GM12878 (cell line): ENCODE data around the gene KDM8. TPM values are rescaled to one million over a fixed set of nuclear protein-coding genes. Genes with fewer than 3 reads are reported as not detected.

Experiments used
- ATAC-seq: fragments of 200-7000 bp; cut with Tn5 transposase; 3 replicates; pipeline ENCODE4 v1.9.1; 2020; ENCODE audit warnings: mild to moderate bottlenecking, moderate library complexity
- BruUV-seq: library from RNA; stranded (reverse); fragments of 400-500 nt; replicated peaks from 2 replicates; lab custom pipeline; 2021; lab: Mats Ljungman, UMichigan
- CTCF ChIA-PET: fragments of 300-600 bp; sonication (Branson Sonifier 250); formaldehyde crosslinking; extraction: SDS; loops from one replicate; lab custom pipeline; 2021; ENCODE audit warnings: inconsistent platforms; lab: Yijun Ruan, JAX
- POLR2A ChIA-PET: fragments of 350-600 bp; formaldehyde crosslinking; extraction: SDS; loops from one replicate; lab custom pipeline; 2021; ENCODE audit warnings: inconsistent platforms; lab: Charles Lee
- RAD21 ChIA-PET: fragments of 300-600 bp; sonication (Branson Sonifier 250); formaldehyde crosslinking; loops from one replicate; lab custom pipeline; 2023; ENCODE audit warnings: antibody characterized with exemption; ENCODE audit not compliant: unreplicated experiment; lab: Charles Lee
- SMC1A ChIA-PET: fragments of 300-600 bp; sonication (Branson Sonifier 250); formaldehyde crosslinking; loops from one replicate; lab custom pipeline; 2023; ENCODE audit not compliant: unreplicated experiment, uncharacterized antibody; lab: Charles Lee
- DNase-seq: peaks from one replicate; pipeline ENCODE4 v3.0.0-alpha.2; 2011; ENCODE audit warnings: low read depth, low spot score
- FAIRE-seq: peaks from 3 replicates; lab custom pipeline; 2011; peaks lifted over from hg19 to GRCh38; lab: Jason Lieb, UNC
- H2AFZ ChIP-seq: 2 replicates; pipeline ENCODE4 v1.6.0; 2011; ENCODE audit warnings: low read depth, low read length, control low read depth; ENCODE audit not compliant: control insufficient read depth
- H3K27ac ChIP-seq: 2 replicates; pipeline ENCODE4 v1.5.1; 2011; ENCODE audit warnings: control low read depth; ENCODE audit not compliant: control insufficient read depth, insufficient read depth
- H3K27me3 ChIP-seq, 2 experiments: replicated peaks in 1 of 2; 2 replicates each; pipeline versions ENCODE4 v1.6.0 to v1.6.1; 2011; ENCODE audit warnings: low read length in 1 of 2; ENCODE audit not compliant: control insufficient read depth in 2 of 2, insufficient read depth in 2 of 2
- H3K36me3 ChIP-seq, 2 experiments: 2 replicates each; pipeline ENCODE4 v1.5.1; 2011; ENCODE audit warnings: low read length in 1 of 2; ENCODE audit not compliant: control insufficient read depth in 2 of 2, insufficient read depth in 2 of 2
- H3K4me1 ChIP-seq: 2 replicates; pipeline ENCODE4 v1.6.1; 2011; ENCODE audit warnings: mild to moderate bottlenecking, low read length, moderate library complexity, mixed read lengths; ENCODE audit not compliant: control insufficient read depth, insufficient read depth
- H3K4me2 ChIP-seq: 2 replicates; pipeline ENCODE4 v1.6.0; 2011; ENCODE audit warnings: control low read depth; ENCODE audit not compliant: control insufficient read depth, insufficient read depth
- H3K4me3 ChIP-seq: fragments of 200-600 bp; sonication (generic); 2 replicates; pipeline ENCODE4 v1.5.1; 2016
- H3K79me2 ChIP-seq: 2 replicates; pipeline ENCODE4 v1.6.0; 2011; ENCODE audit warnings: low read length; ENCODE audit not compliant: control insufficient read depth, insufficient read depth
- H3K9ac ChIP-seq: 2 replicates; pipeline ENCODE4 v1.8.0; 2011; ENCODE audit warnings: low read length, control low read depth, mixed read lengths; ENCODE audit not compliant: control insufficient read depth, insufficient read depth
- H3K9me3 ChIP-seq: replicated peaks from 3 replicates; pipeline ENCODE4 v1.5.1; 2011; ENCODE audit warnings: mild to moderate bottlenecking, low read length; ENCODE audit not compliant: control insufficient read depth, insufficient read depth
- H4K20me1 ChIP-seq: 2 replicates; pipeline ENCODE4 v1.6.0; 2011; ENCODE audit not compliant: control insufficient read depth, insufficient read depth
- BCL3 ChIP-seq: IDR thresholded peaks from 2 replicates; pipeline ENCODE4 v1.6.1; 2011; ENCODE audit warnings: borderline replicate concordance, low read depth, mild to moderate bottlenecking, moderate library complexity, low read length; ENCODE audit not compliant: insufficient read depth, poor library complexity, severe bottlenecking
- EZH2 ChIP-seq: IDR thresholded peaks from 2 replicates; pipeline ENCODE4 v1.6.1; 2012; ENCODE audit warnings: low read depth, mild to moderate bottlenecking, control low read depth, inconsistent platforms, low read length, borderline replicate concordance; ENCODE audit not compliant: control insufficient read depth
- NFYB ChIP-seq: IDR thresholded peaks from 2 replicates; pipeline ENCODE4 v1.6.1; 2011; ENCODE audit warnings: low read depth, mild to moderate bottlenecking, low read length, improper control_type of control experiment, moderate library complexity; ENCODE audit not compliant: insufficient read depth
- PML ChIP-seq: IDR thresholded peaks from 2 replicates; pipeline ENCODE4 v1.6.1; 2012; ENCODE audit warnings: low read length, inconsistent platforms
- POLR2AphosphoS5 ChIP-seq: IDR thresholded peaks from 2 replicates; pipeline ENCODE4 v1.6.1; 2011; ENCODE audit warnings: mild to moderate bottlenecking, low read length, inconsistent platforms
- SUPT20H ChIP-seq: IDR thresholded peaks from 2 replicates; pipeline ENCODE4 v1.6.1; 2011; ENCODE audit warnings: low read depth, mild to moderate bottlenecking, low read length, moderate library complexity, borderline replicate concordance; ENCODE audit not compliant: control insufficient read depth
- TCF7 ChIP-seq: IDR thresholded peaks from 2 replicates; pipeline ENCODE4 v1.6.1; 2014; ENCODE audit warnings: antibody characterized with exemption, borderline replicate concordance
- WRNIP1 ChIP-seq: IDR thresholded peaks from 2 replicates; pipeline ENCODE4 v1.6.1; 2011; ENCODE audit warnings: low read depth, low read length, improper control_type of control experiment, borderline replicate concordance
- ZBTB4 ChIP-seq: fragments of 450-650 bp; formaldehyde crosslinking; IDR thresholded peaks from 2 replicates; pipeline ENCODE4 v1.4.0; 2022; ENCODE audit warnings: mild to moderate bottlenecking, moderate library complexity
- ZNF622 ChIP-seq: fragments of 450-650 bp; IDR thresholded peaks from 2 replicates; pipeline ENCODE4 v1.6.1; 2017; ENCODE audit warnings: mild to moderate bottlenecking, inconsistent platforms
- ZNF687 ChIP-seq: fragments of 450-650 bp; IDR thresholded peaks from 2 replicates; pipeline ENCODE4 v1.6.1; 2017; ENCODE audit warnings: mild to moderate bottlenecking, moderate library complexity
- WGBS: methylation state at CpG from one replicate; pipeline ENCODE4 v1.1.6; 2016; ENCODE audit warnings: low lambda C conversion rate; ENCODE audit not compliant: insufficient replicate concordance, insufficient coverage; ENCODE audit errors: missing lambda C conversion rate; 5-methylcytosine and 5-hydroxymethylcytosine counted together
- in situ Hi-C: fragments of 300-500 bp; cut with MboI; formaldehyde crosslinking; loops from 9 replicates; pipeline ENCODE4 v1.14.3; 2018; ENCODE audit warnings: mixed read lengths
- intact Hi-C: fragments of 100-400 bp; cut with micrococcal nuclease; formaldehyde crosslinking; loops from one replicate; pipeline ENCODE4 v1.14.2; 2022; ENCODE audit not compliant: unreplicated experiment
- polyA plus RNA-seq, 11 experiments: library from polyadenylated mRNA; depleted of rRNA in 4 of 11; unstranded in 6 of 11; stranded (reverse) in 5 of 11; fragments of >200 nt; fragmentation: Nextera tagmentation in 4 of 11; fragmentation: Illumina TruSeq in 1 of 11; extraction: Ambion mirVana in 4 of 11; extraction: Trizol in 1 of 11; gene quantifications; 1 replicate in 1 of 11; 2 replicates in 10 of 11; pipeline versions ENCODE4 v1.2.1 to v1.2.3, GENCODE V29; 2011 to 2016; ENCODE audit warnings: inconsistent platforms in 2 of 11, missing spikeins in 2 of 11, low read depth in 1 of 11
- total RNA-seq, 4 experiments: library from RNA; depleted of rRNA in 3 of 4; stranded (reverse); fragments of >200 nt in 3 of 4; fragmentation: Illumina TruSeq in 1 of 4; extraction: Trizol in 1 of 4; gene quantifications; 2 replicates each; pipeline versions ENCODE4 v1.2.1 to v1.2.3, GENCODE V29; 2013 to 2021

The KDM8 gene
- total and polyA plus RNA-seq, 10 of the 15 experiments (the other 5 are each of a cell fraction or from before 2014, with no cell fraction given), result 0.79 to 8.9 (median 5.8) TPM

- no TSS peak for BruUV-seq
- peak; percentile 52 for ATAC-seq
- Histone ChIP-seq H4K20me1 (no peaks in the 10 kb centered on the region), H3K4me2 (no peak overlapping the region), H3K27ac (no peak overlapping the region), H2AFZ (no peak overlapping the region), H3K36me3 (no peaks in the 10 kb centered on the region), H3K4me1 (no peaks in the 10 kb centered on the region), H3K4me3 (no peak overlapping the region), H3K79me2 (no peaks in the 10 kb centered on the region), H3K27me3 (no peaks in the 10 kb centered on the region), H3K9ac (no peak overlapping the region), H3K9me3 (no peaks in the 10 kb centered on the region; the same call in 2 of the 3 replicates)
- ChIA-PET RAD21 (no interaction called here), CTCF (interaction anchor here (1.3 to 3.6 kb wide), 3 partner anchors 9 to 178 kb away, joined by 3 to 18 read pairs (median 7); no protein-coding TSS in a partner anchor), SMC1A (interaction anchor here (1.3 kb wide), 1 partner anchor 10 kb away, joined by 3 read pairs; no protein-coding TSS in a partner anchor), POLR2A (no interaction called here)
- WGBS, result 42% methylated on average over 12 of the region's 13 CpGs
- in situ Hi-C loops, result no loop called here
- intact Hi-C loops, result no loop called here
- no peak for DNase-seq
- FAIRE-seq, result no peak
- no peak for TF ChIP-seq TCF7
- TF ChIP-seq POLR2AphosphoS5, result no peak
- TF ChIP-seq ZBTB4, result no peak
- no peak for TF ChIP-seq BCL3
- TF ChIP-seq PML, result no peak
- no peak for TF ChIP-seq EZH2
- no peak for TF ChIP-seq ZNF687
- TF ChIP-seq WRNIP1, result no peak
- TF ChIP-seq NFYB, result no peak
- TF ChIP-seq ZNF622, result no peak
- no peak for TF ChIP-seq SUPT20H
Observed at GRCh38 chr16:27189335-27189972, 13.9 kb upstream of the KDM8 start.
